ENCODE results near the gene GALT. TPM values are rescaled to one million over a fixed set of nuclear protein-coding genes. Genes with fewer than 3 reads are reported as not detected.

GALT gene
- total RNA-seq, 4 donors from 2014 or later: 38.5 to 75.3 (median 63.7) TPM

DNA sequence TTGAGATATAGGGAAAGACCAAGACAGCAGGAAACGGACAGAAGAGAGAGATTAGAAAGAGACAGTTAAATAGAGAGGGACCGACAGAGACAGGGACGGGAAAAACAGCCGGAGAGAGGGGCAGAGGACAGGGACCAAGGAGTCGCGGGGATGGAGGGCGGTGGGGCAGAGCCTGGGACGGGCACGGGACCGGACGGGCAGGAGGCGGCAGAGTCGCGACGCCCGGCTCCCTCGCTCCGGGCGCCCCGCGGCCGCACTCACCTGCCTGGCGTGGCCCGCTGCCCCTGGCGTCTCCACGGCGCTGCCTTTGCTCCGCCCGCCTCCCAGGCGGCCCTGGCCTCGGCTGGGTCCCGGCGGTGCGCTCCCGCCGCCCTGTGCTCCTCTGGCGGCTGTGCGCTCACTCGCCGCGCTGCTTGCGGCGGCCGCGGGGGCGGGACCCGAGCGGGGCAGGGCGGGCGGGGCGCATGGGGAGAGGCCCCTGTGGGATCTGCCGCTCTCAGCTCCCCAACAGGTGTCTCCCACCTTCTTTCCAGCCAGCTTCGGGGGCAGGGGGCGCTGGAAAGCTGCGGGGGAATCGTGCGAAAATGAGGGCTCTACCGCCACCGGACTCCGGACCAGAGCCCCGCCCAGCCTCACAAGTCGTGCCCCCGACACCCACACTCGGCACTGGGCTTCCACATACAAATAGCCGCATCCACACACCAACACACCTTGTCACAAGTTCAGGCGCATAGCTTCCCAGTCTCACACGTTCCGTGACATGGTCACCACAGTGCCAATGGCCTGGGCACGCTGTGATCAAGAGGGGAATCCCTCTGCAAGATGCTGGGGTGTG is 17.6 kb upstream of the GALT start, which contains the start of gene ARID3C:
Gene ARID3C (minus strand): TSS at position 411 of the 835 bp plus-strand sequence. CDS start 1,052 bp downstream, outside the sequence.
- H3K9me3 ChIP-seq: no peaks in the 10 kb centered on the region
- no peak for DNase-seq (ENCODE audit: low spot score in 2 of 2)
- H3K4me3 ChIP-seq: peak within 1 kb of the TSS; percentile 12 to 53 (median 34)
- 2 to 3% methylated on average over 34 to 51 of the region's 69 CpGs for WGBS, 2 donors
- peaks cover 0 to 50% (median 16%) of the 10 kb centered on the region in 4 donors for H3K4me1 ChIP-seq
- peak within 1 kb of the TSS in 1 of 4 donors; percentile 8 for H3K27ac ChIP-seq
- H3K27me3 ChIP-seq: peaks cover 2 to 65% of the 10 kb centered on the region in 2 donors
- TF ChIP-seq, protein P1, sequence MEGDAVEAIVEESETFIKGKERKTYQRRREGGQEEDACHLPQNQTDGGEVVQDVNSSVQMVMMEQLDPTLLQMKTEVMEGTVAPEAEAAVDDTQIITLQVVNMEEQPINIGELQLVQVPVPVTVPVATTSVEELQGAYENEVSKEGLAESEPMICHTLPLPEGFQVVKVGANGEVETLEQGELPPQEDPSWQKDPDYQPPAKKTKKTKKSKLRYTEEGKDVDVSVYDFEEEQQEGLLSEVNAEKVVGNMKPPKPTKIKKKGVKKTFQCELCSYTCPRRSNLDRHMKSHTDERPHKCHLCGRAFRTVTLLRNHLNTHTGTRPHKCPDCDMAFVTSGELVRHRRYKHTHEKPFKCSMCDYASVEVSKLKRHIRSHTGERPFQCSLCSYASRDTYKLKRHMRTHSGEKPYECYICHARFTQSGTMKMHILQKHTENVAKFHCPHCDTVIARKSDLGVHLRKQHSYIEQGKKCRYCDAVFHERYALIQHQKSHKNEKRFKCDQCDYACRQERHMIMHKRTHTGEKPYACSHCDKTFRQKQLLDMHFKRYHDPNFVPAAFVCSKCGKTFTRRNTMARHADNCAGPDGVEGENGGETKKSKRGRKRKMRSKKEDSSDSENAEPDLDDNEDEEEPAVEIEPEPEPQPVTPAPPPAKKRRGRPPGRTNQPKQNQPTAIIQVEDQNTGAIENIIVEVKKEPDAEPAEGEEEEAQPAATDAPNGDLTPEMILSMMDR (IDR thresholded peaks at IDR 0.05): peak in 1 of 5 experiments; percentile 4
- TF ChIP-seq POLR2A (IDR thresholded peaks at IDR 0.05): no peak
- no peaks in the 10 kb centered on the region for H3K36me3 ChIP-seq

DNA sequence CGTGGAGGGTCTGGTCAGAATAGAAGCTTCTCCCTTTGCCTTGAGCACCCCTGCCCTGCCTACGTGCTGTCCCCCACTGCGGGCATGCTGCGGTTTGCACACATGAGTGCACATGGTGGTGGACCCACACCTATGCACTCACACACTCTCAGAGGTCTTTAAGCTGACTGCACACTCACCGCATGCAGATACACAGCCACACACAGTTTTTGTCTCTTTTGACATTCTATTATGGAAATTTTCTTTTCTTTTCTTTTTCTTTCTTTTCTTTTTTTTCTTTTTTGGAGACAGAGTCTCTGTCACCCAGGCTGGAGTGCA is 17.0 kb upstream of the GALT start:
- Histone ChIP-seq H3K27me3 (peaks cover 2 to 59% of the 10 kb centered on the region in 2 donors), H3K27ac (no peak overlapping the region), H3K9me3 (no peaks in the 10 kb centered on the region), H3K36me3 (peaks cover 0 to under 1% (median 0%) of the 10 kb centered on the region in 3 donors), H3K4me3 (no peak overlapping the region), H3K4me1 (peaks cover 0 to 50% (median 13%) of the 10 kb centered on the region in 4 donors)
- no peak for DNase-seq (ENCODE audit: low spot score in 2 of 2)
- WGBS, 2 donors: 23 to 40% methylated on average over 5 of the region's 5 CpGs
- TF ChIP-seq POLR2A (IDR thresholded peaks at IDR 0.05): no peak
- TF ChIP-seq, protein P1 (IDR thresholded peaks at IDR 0.05): no peak
- no peak for TF ChIP-seq EP300 (IDR thresholded peaks at IDR 0.05)

DNA sequence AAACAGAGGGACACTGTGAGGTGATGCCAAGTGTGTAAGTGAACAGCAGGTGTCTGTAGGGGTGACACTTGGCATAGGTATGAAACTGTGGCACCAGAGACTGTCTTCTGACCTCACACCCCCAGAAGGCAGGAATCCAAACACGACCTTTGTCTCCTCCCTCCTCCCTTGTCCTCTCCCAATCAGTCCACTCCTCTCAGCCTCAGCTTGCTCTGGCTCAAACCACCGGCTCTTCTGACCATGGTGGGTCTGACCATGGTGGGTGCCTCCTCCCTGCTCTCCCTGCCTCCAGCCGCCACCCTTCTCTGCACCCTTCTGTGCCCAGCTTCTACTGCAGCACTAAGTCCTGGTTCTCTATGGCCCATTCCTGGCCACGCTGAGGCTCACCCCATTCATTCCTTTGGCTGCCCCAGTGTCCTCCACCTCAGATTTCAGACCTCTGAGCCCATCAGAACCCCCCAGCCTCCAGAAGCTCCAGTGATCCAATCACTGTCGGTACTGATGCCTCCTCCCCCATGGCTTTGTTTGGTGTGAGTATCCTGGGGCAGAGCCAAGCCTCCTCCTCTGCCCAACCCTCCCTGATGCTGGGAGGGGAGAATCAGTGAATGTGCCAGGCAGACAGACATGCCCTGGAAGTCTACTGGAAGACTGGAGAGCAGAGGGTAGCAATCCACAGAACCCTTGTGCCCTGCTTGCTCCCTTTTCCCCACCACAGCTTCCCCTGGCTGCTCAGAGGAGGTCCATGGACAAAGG is 15.9 kb upstream of the GALT start:
- Histone ChIP-seq H3K9me3 (no peaks in the 10 kb centered on the region), H3K36me3 (peaks cover 0 to 12% (median 0%) of the 10 kb centered on the region in 3 donors), H3K27me3 (peaks cover 2 to 48% of the 10 kb centered on the region in 2 donors), H3K4me1 (peaks cover 0 to 51% (median 10%) of the 10 kb centered on the region in 4 donors), H3K27ac (no peak overlapping the region), H3K4me3 (no peak overlapping the region)
- WGBS, 2 donors: 21 to 29% methylated on average over 5 of the region's 5 CpGs
- TF ChIP-seq, protein P1 (IDR thresholded peaks at IDR 0.05): no peak
- no peak for TF ChIP-seq EP300 (IDR thresholded peaks at IDR 0.05)
- TF ChIP-seq POLR2A (IDR thresholded peaks at IDR 0.05): no peak
- DNase-seq (ENCODE audit: low spot score in 2 of 2): no peak

DNA sequence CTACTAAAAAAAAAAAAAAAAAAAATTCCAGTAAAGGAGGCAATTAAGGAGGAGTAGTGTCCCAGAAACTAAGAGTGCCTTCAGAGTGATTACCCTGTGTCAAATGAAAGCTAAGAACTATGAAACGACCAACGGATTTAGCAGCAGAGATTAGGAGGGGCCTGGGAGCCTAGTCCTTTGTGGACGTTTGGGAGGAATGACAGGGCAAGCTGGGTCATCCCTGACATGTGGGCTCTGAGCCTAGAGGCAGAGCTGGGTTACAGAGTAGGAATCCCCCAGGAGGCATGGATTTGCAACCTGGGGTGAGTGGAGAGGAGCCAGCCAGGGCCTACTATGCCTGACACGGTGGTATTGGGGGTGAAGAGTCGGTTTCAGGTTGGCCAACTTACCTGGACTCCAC is 13.3 kb upstream of the GALT start:
- WGBS, 2 donors: 40 to 46% methylated on average over 5 of the region's 5 CpGs
- no peak overlapping the region for H3K4me3 ChIP-seq
- TF ChIP-seq POLR2A (IDR thresholded peaks at IDR 0.05) (no peak), EP300 (IDR thresholded peaks at IDR 0.05) (no peak)
- TF ChIP-seq, protein P1 (IDR thresholded peaks at IDR 0.05): no peak
- no peak overlapping the region for H3K27ac ChIP-seq
- peaks cover 0 to 64% (median 19%) of the 10 kb centered on the region in 4 donors for H3K4me1 ChIP-seq
- peaks cover 0 to 22% of the 10 kb centered on the region in 2 donors for H3K27me3 ChIP-seq
- peaks cover 0 to 14% (median 0%) of the 10 kb centered on the region in 3 donors for H3K36me3 ChIP-seq
- no peak for DNase-seq (ENCODE audit: low spot score in 2 of 2)
- no peaks in the 10 kb centered on the region for H3K9me3 ChIP-seq
